HepG2 (cell line): ENCODE results near the gene CDC42SE2.
"Not testable (repeated sequence)": the region's sequence is repeated elsewhere in the genome, so short reads cannot be mapped to it uniquely, and the experiment has no call there.

Source experiments
- CTCF ChIP-seq: sonication (generic); formaldehyde crosslinking; IDR thresholded peaks from 2 replicates; pipeline ENCODE4 v1.5.0; 2020; ENCODE audit warnings: mild to moderate bottlenecking, missing genetic modification reagents, moderate library complexity
- EZH2 ChIP-seq: conservative IDR thresholded peaks from 2 replicates; pipeline ENCODE4 v1.6.1; 2012; ENCODE audit warnings: mild to moderate bottlenecking, low read depth, low read length, moderate library complexity
- NFE2L1 ChIP-seq: sonication (generic); formaldehyde crosslinking; IDR thresholded peaks from 2 replicates; pipeline ENCODE4 v1.4.0; 2020; ENCODE audit warnings: missing genetic modification reagents, mild to moderate bottlenecking, borderline replicate concordance
- NFYB ChIP-seq: sonication (generic); formaldehyde crosslinking; IDR thresholded peaks from 2 replicates; pipeline ENCODE4 v1.4.0; 2020; ENCODE audit warnings: missing genetic modification reagents
- SRSF1 ChIP-seq: fragments of 200-400 bp; formaldehyde crosslinking; optimal IDR thresholded peaks from 2 replicates; pipeline ENCODE3; 2017; ENCODE audit warnings: mild to moderate bottlenecking, low read depth, low read length, moderate library complexity
- TCF7 ChIP-seq: sonication (generic); IDR thresholded peaks from 2 replicates; pipeline ENCODE4 v1.6.1; 2016; ENCODE audit warnings: antibody characterized with exemption, low read depth
- ZFX ChIP-seq: sonication (generic); formaldehyde crosslinking; IDR thresholded peaks from 2 replicates; pipeline ENCODE4 v1.4.0; 2020; ENCODE audit warnings: mild to moderate bottlenecking, low read depth, missing genetic modification reagents, moderate library complexity
- ZNF124 ChIP-seq: sonication (generic); formaldehyde crosslinking; IDR thresholded peaks from 2 replicates; pipeline ENCODE4 v1.4.0; 2020; ENCODE audit warnings: missing genetic modification reagents
- ZNF629 ChIP-seq: sonication (generic); formaldehyde crosslinking; conservative IDR thresholded peaks from 2 replicates; pipeline ENCODE4 v1.5.0; 2020; ENCODE audit warnings: missing genetic modification reagents
- ZNF879 ChIP-seq: sonication (generic); formaldehyde crosslinking; IDR thresholded peaks from 2 replicates; pipeline ENCODE4 v1.8.1; 2023; ENCODE audit warnings: missing genetic modification reagents
- TF ChIP-seq, protein P1 (sequence below): IDR thresholded peaks from 2 replicates; pipeline ENCODE4 v1.6.1; 2012; ENCODE audit warnings: inconsistent platforms

GRCh38 chr5:131271888-131272287 lies 8.0 kb downstream of the CDC42SE2 start:
- TF ChIP-seq ZNF629; NFYB; TCF7; NFE2L1; ZNF124; ZFX (CRISPR knock-in tag); EZH2; ZNF879 (CRISPR knock-in tag); CTCF (CRISPR knock-in tag); SRSF1: not testable (repeated sequence)
- TF ChIP-seq, protein P1, sequence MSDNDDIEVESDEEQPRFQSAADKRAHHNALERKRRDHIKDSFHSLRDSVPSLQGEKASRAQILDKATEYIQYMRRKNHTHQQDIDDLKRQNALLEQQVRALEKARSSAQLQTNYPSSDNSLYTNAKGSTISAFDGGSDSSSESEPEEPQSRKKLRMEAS: not testable (repeated sequence)
